Activated CD4-positive, alpha-beta T cell treated with anti-CD3 and anti-CD28 coated beads, Interleukin-2, Interleukin-6, amounts not matched to agents 100 ng/mL and 50 ng/mL, durations not matched to agents 16 hours and 8 hours (primary cell): ENCODE data around the gene CADM1.

Experiments
- DNase-seq: peaks from one replicate; pipeline ENCODE4 v3.0.0-alpha.2; 2020

CADM1 gene

DNA sequence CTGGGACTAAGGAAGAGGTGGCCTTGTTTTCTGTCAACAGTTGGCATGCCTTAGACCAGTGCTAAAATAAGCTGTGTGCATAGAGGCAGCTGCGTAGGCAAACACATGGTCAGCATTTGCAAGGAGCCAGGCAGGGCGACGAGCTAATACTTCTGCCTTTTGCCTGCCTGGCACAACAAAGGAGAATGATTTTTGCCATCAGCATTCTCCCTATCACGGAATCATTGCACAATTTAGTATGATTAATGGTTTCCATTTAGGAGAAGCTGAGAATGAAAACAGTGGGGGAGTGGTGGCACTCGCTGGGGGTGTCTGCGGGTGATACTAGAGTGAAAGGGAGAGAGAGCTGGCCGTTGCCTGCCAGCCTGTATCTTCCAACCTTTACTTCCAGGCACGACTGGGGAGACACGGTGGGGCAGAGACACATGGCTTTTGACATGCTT lies 336.0 kb downstream of the CADM1 start:
- no peak for DNase-seq

DNA sequence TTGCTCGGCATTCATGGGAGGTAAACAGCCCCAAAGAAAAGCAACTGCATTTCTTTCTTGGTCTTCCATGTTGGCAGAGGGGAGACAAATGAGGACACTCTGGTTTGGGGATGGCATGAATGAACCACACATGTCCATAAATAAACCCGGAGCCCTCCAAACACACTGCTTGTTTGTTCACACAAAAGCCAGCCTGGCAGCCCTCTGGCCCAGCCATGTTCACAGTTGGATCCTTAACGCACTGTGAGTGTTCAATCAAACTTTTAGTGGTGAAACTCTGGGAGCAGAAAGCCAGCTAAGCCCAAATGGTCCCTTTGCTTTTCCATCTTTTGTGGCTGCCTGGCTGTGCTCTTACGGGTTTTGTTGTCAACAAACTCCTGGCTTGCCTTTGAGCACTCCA lies 336.8 kb downstream of the CADM1 start:
- no peak for DNase-seq

GRCh38 chr11:115166820-115167219 lies 337.4 kb downstream of the CADM1 start:
- no peak for DNase-seq

- no peak for DNase-seq
Observed at GRCh38 chr11:115164774-115165173, 339.4 kb downstream of the CADM1 start.

DNA sequence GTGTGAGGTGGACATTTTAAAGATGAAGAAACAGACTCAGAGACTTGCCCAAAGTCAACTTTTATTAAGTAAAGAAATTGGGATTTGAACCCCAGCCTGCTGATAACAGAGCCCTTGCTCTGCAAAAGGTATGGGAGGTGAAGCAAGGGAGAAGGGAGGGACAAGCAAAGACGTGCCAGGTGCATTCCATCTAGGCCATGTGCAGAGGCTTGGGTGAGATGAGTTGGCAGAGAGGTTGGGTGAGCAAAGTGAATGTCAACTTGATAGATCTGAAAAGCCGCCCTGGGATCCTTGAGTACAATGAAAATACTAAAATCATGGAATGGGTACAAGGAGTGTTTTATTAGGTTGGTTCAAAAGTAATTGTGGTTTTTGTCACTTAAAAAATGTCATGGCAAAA lies 341.3 kb downstream of the CADM1 start:
- no peak for DNase-seq

DNA sequence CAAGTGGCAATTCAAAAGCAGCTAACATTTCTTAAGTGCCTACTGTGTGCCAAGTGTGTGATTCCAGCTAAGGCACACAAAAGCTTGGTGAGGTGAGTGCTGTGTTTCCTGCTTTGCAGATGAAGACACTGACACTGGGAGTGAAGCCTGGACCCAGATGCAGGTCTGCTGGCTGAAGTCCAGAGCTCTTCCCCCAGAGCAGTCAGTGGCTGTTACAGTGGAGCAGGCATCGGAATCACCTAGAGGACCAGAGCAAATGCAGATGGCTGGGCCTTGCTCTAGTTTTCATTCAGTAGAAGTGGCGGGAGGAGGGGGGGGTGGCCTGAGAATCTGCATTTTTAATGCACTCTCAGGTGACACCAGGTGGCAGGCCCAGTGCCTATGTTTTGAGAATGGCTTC lies 342.3 kb downstream of the CADM1 start:
- no peak for DNase-seq

- no peak for DNase-seq
Observed at GRCh38 chr11:115159207-115159606, 345.0 kb downstream of the CADM1 start.

DNA sequence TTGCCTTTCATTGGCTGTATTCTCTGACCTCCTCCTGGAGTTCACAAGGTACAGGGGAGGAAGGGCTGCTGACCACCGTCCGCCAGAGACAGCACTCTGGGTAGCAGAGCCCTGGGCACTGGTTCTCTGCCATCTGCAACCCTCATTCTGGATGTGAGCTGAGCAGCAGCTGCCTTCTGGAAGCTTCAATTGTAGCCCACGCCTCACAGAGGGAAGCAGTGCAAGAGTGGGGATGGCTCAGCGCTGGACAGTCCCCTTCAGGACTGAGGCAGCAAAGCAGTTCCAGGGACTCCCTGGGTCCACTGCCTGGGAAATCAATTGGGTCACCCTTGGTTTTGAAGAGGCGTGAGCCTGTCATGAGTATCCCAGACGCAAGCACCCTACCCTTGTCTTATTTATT lies 346.2 kb downstream of the CADM1 start:
- no peak for DNase-seq

DNA sequence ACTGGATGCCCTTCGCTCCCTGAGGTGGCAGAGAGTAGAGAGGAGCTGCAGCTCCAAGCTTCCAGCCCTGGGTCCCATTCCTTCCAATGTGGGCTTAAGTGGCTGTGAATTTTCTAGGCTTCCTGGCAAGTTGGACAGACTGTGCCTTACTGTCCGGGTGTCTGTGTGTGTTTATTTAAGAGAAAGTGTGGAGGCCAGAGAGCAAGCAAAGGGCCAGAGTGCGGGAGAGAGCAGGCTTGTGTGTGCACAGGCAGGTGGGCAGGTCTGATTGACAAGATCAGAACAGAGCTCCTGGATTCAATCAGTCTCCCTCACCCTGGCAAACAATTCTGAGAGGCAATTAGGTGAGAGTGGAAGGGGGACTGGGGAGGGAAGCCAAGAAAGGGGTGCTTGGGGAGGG lies 347.0 kb downstream of the CADM1 start:
- no peak for DNase-seq

- no peak for DNase-seq
Observed at GRCh38 chr11:115155978-115156377, 348.2 kb downstream of the CADM1 start.

DNA sequence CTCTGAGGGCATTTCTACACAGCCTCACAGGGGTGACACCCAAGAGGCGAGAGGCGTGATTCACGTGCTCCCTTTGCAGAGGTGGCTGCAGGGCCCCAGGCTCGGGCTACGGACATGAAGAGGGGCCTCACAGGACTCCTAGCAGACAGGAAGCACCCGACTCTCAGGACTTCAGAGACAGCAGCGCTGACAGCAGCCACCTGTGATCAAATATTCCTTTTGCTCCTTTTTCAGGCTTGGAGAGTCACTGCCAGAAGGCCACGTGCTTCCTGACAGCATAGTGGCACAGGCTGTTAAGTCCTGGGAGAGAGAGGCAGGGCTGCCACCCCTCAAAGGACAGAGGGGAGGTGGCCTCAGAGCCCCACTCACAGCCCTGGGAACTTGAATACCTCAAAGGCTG lies 348.9 kb downstream of the CADM1 start:
- DNase-seq = no peak

- no peak for DNase-seq
Observed at GRCh38 chr11:115154355-115154736, 349.9 kb downstream of the CADM1 start.

- DNase-seq = no peak
Observed at GRCh38 chr11:115153731-115154354, 350.4 kb downstream of the CADM1 start.

DNA sequence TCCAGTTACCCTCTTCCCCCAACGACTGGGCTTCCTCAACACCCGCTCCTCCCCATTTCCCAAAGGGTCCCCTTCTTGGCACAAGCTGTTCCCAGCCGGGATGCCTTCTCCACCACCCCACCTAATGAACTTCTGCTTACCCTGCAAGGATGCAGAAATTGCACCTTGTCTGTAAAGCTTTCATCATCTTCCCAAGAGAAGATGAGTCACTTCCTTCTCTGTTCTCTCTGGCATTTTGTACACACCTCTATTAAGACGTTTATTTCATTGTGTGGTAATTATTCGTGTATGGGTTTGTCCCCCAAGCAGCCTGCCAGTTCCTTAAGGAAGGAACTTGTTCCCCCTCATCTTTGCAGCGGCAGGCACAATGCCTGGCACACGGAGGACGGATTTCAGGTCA lies 351.1 kb downstream of the CADM1 start:
- DNase-seq = no peak

DNA sequence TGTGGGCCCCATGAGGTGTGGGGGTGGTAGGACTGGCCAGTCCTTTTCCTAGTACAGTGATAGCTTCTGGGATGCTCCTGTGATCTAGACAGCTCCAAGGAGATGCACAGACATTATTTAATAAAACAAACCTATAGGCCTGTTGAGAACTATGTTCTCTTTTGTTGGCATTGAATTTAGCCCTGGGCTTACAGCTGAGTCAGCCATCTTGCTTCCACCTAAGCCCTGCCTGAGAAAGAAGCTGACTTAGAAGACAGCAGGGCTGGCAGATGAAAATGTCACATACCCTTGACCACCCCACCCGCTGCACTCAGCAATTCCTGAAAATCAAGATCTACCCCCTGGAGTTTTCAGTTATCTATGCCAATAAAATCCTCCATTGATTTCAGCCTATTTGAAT lies 353.2 kb downstream of the CADM1 start:
- no peak for DNase-seq

- DNase-seq = no peak
Observed at GRCh38 chr11:115148691-115149090, 355.5 kb downstream of the CADM1 start.

DNA sequence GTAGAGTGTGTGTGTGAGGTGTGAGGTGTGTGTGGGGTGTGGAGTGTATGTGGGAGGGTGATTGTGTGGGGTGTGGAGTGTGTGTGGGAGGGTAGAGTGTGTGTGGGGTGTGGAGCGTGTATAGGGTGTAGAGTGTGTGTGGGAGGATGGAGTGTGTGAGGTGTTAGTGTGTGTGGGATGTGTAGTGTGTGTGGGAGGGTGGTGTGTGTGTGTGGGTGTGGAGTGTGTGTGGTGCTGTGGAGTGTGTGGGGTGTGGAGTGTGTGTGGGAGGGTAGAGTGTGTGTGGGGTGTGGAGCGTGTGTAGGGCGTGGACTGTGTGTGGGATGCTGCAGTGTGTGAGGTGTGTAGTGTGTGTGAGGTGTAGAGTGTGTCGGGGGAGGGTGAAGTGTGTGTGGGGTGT lies 356.1 kb downstream of the CADM1 start:
- no peak for DNase-seq

GRCh38 chr11:115147243-115147807 lies 356.9 kb downstream of the CADM1 start:
- no peak for DNase-seq

DNA sequence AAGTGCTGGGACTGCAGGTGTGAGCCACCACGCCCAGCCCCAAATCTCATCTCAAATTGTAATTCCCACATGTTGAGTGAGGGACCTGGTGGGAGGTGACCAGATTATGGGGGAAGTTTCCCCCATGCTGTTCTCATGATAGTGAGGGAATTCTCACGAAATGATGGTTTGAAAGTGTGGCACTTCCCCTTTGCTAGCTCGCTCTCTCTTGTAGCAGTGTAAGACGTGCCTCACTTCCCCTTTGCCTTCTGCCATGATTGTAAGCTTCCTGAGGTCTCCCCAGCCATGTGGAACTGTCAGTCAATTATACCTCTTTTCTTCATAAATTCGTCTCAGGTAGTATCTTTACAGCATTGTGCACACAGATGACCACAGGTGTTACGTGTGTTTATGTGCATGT lies 357.8 kb downstream of the CADM1 start:
- no peak for DNase-seq

DNA sequence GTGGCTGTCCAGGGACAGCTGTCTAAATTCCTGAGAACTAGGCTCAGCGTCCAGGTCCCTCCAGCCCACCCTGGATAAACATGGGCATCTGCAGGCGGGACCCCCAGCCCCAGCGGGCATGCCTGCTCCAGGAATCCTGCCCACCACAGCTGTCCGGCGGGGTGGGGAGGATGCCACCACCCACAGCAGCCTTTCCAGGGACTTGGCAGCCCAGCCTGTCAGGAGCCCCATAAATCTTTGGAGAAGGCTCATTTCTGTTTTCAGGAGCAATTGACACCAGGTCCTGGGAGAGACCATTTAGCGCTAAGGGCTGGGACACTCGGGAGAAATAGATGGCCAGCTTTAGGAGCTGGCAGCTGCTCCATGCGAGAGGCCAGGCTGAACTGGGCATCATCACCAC lies 358.9 kb downstream of the CADM1 start:
- DNase-seq = no peak

DNA sequence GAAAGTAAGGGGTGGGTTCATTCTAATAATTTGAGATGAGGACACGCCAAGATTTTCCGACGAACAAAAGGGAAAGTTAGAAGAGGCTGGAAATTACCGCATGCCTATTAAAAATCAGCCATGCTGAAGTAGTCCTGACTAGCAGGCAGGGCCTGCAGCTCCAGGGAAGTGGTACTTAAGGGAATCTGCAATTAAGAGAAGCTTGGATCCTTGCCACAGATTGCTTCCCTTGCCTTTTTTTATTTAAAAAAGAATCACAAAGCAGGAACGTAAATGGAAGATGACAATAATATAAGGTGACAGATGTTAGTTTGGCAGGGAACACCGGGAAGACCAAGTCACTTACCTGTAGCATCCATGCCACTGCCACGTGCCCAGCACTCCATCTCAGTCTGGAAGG lies 359.3 kb downstream of the CADM1 start:
- DNase-seq = no peak

GRCh38 chr11:115144014-115144413 lies 360.2 kb downstream of the CADM1 start:
- no peak for DNase-seq

DNA sequence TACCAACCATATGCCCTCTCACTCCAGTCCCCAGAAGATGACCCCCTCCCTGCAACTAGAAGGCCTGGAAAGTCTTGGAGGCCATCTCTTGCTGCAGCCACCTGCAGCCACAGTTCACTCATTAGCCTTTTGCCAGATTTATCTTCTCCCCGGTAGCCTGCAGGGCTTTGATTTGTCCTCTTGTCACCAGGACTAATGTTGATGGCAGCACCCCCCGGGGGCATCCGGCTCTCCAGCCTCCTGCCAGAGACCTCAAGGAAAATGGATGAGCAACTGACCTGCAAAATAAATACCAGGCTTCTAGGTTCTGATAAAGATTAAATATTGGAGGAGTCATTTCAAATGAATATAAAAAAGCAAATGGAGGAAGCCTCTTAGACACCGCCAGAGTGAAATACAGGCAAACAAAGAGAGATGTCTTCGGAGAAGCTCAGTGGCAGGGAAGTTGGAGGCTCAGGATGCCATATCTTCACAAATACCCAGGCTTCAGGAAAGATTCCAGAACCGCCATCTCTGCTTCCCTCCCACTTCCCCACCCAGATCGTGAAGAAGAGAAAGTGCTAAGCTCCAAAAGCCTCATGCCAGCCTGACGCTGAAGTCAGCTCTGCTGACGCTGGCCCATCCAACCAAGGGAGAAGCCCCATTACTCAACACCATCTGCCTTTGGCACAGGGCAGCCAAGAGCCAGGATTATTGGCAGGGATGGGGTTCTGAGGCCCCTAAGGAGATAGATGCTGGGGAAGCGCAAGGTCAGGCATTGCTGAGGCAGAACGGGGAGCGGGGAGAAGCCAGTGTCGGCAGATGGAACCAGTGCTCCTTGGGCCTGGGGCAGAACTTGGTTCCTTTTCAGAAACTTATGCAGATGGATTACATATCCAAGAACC lies 362.7 kb downstream of the CADM1 start:
- DNase-seq = no peak

GRCh38 chr11:115135936-115136335 lies 368.3 kb downstream of the CADM1 start:
- no peak for DNase-seq
